H1 (cell line): ENCODE results near the gene KLHL10. TPM values are rescaled to one million over a fixed set of nuclear protein-coding genes. Genes with fewer than 3 reads are reported as not detected.

Experiments
- CTCF ChIA-PET: fragments of 300-600 bp; sonication (Branson Sonifier 250); formaldehyde crosslinking; loops from one replicate; lab custom pipeline; 2021; ENCODE audit not compliant: partially characterized antibody; lab: Charles Lee
- POLR2A ChIA-PET: fragments of 300-600 bp; sonication (Branson Sonifier 250); formaldehyde crosslinking; loops from one replicate; lab custom pipeline; 2021; ENCODE audit warnings: inconsistent platforms; ENCODE audit not compliant: partially characterized antibody; lab: Charles Lee
- DNase-seq, 2 experiments: peaks; one replicate each; pipeline versions ENCODE4 v3.0.0 to v3.0.0-alpha.2; 2010 to 2022; ENCODE audit warnings: low spot score in 2 of 2, low read depth in 1 of 2, mixed read lengths in 1 of 2
- FAIRE-seq: peaks from 2 replicates; lab custom pipeline; 2011; peaks lifted over from hg19 to GRCh38; lab: Jason Lieb, UNC
- H2AFZ ChIP-seq: 2 replicates; pipeline ENCODE4 v1.8.1; 2012; ENCODE audit warnings: low read length, inconsistent platforms
- H2AK5ac ChIP-seq: 2 replicates; pipeline ENCODE4 v1.6.1; 2013; ENCODE audit warnings: low read depth, low read length
- H2BK120ac ChIP-seq: replicated peaks from 2 replicates; pipeline ENCODE3; 2013; ENCODE audit warnings: low read depth, low read length, inconsistent platforms
- H2BK12ac ChIP-seq: 2 replicates; pipeline ENCODE4 v1.6.1; 2013; ENCODE audit warnings: low read depth, low read length
- H2BK15ac ChIP-seq: 2 replicates; pipeline ENCODE4 v1.6.1; 2013; ENCODE audit warnings: low read length
- H2BK20ac ChIP-seq: 2 replicates; pipeline ENCODE4 v1.6.1; 2013; ENCODE audit warnings: low read length
- H2BK5ac ChIP-seq: 2 replicates; pipeline ENCODE4 v1.6.1; 2013; ENCODE audit warnings: low read depth, low read length
- H3K14ac ChIP-seq: 2 replicates; pipeline ENCODE4 v1.6.1; 2013; ENCODE audit warnings: inconsistent platforms; ENCODE audit not compliant: insufficient read length
- H3K18ac ChIP-seq: 2 replicates; pipeline ENCODE4 v1.6.1; 2013; ENCODE audit warnings: low read length; ENCODE audit errors: extremely low read depth
- H3K23ac ChIP-seq: 2 replicates; pipeline ENCODE4 v1.6.1; 2013; ENCODE audit warnings: inconsistent platforms; ENCODE audit not compliant: insufficient read length
- H3K23me2 ChIP-seq: 2 replicates; pipeline ENCODE4 v1.6.1; 2013; ENCODE audit warnings: low read depth, low read length
- H3K27ac ChIP-seq: 2 replicates; pipeline ENCODE4 v1.6.1; 2011; ENCODE audit warnings: low read depth, low read length, inconsistent platforms
- H3K27me3 ChIP-seq, 4 experiments: replicated peaks in 1 of 4; 1 replicate in 1 of 4; 2 replicates in 3 of 4; pipeline versions ENCODE4 v1.6.1 to v1.8.1; 2011 to 2013; ENCODE audit warnings: low read length in 3 of 4, mild to moderate bottlenecking in 3 of 4, inconsistent platforms in 2 of 4, mixed read lengths in 2 of 4, moderate library complexity in 1 of 4; ENCODE audit not compliant: control insufficient read depth in 3 of 4, insufficient read depth in 3 of 4; ENCODE audit errors: extremely low read depth in 1 of 4
- H3K36me3 ChIP-seq, 4 experiments: 2 replicates each; pipeline versions ENCODE4 v1.6.1 to v1.8.1; 2011 to 2013; ENCODE audit warnings: mild to moderate bottlenecking in 4 of 4, low read length in 3 of 4, moderate library complexity in 2 of 4, control low read depth in 1 of 4, inconsistent platforms in 1 of 4; ENCODE audit not compliant: insufficient read depth in 4 of 4, control insufficient read depth in 2 of 4
- H3K4ac ChIP-seq: replicated peaks from 2 replicates; pipeline ENCODE3; 2013; ENCODE audit warnings: low read length, low read depth, mixed read lengths, inconsistent platforms; ENCODE audit not compliant: insufficient read length
- H3K4me1 ChIP-seq, 4 experiments: replicated peaks in 1 of 4; 1 replicate in 1 of 4; 2 replicates in 3 of 4; pipeline versions ENCODE4 v1.6.1 to v1.8.1; 2011 to 2013; ENCODE audit warnings: low read length in 3 of 4, inconsistent platforms in 2 of 4, mixed read lengths in 1 of 4; ENCODE audit not compliant: insufficient read depth in 4 of 4, control insufficient read depth in 3 of 4
- H3K4me2 ChIP-seq, 2 experiments: 2 replicates each; pipeline versions ENCODE4 v1.6.1 to v1.8.1; 2011 to 2013; ENCODE audit warnings: low read depth in 2 of 2, low read length in 2 of 2, control low read depth in 1 of 2, inconsistent platforms in 1 of 2, mild to moderate bottlenecking in 1 of 2; ENCODE audit not compliant: insufficient read depth in 1 of 2
- H3K4me3 ChIP-seq, 4 experiments: fragments of 200-600, 300-600 bp in 1 of 4; sonication (generic), shearing (Covaris generic), sonication (Bioruptor Twin) in 1 of 4; 2 replicates each; pipeline versions ENCODE4 v1.5.1 to v1.8.1; 2011 to 2016; ENCODE audit warnings: low read length in 4 of 4, low read depth in 3 of 4, control low read depth in 2 of 4, inconsistent platforms in 2 of 4, mild to moderate bottlenecking in 2 of 4, mixed read lengths in 1 of 4, moderate library complexity in 1 of 4; ENCODE audit not compliant: insufficient read depth in 2 of 4; ENCODE audit errors: extremely low read depth in 1 of 4
- H3K56ac ChIP-seq: replicated peaks from 2 replicates; pipeline ENCODE3; 2013; ENCODE audit warnings: low read depth, mild to moderate bottlenecking, mixed read lengths, low read length, inconsistent platforms; ENCODE audit not compliant: insufficient read length
- H3K79me1 ChIP-seq: 2 replicates; pipeline ENCODE4 v1.6.1; 2013; ENCODE audit warnings: low read depth, low read length, control low read depth
- H3K79me2 ChIP-seq, 2 experiments: 2 replicates each; pipeline versions ENCODE4 v1.6.1 to v1.8.1; 2012 to 2013; ENCODE audit warnings: low read length in 2 of 2, mild to moderate bottlenecking in 2 of 2, inconsistent platforms in 1 of 2; ENCODE audit not compliant: insufficient read depth in 2 of 2, control insufficient read depth in 1 of 2
- H3K9ac ChIP-seq, 4 experiments: replicated peaks in 1 of 4; 1 replicate in 1 of 4; 2 replicates in 3 of 4; pipeline versions ENCODE4 v1.6.1 to v1.8.1; 2011 to 2013; ENCODE audit warnings: low read depth in 3 of 4, low read length in 3 of 4, control low read depth in 2 of 4, mild to moderate bottlenecking in 2 of 4, moderate library complexity in 2 of 4, inconsistent platforms in 1 of 4; ENCODE audit errors: extremely low read depth in 1 of 4
- H3K9me3 ChIP-seq, 2 experiments: 2 replicates each; pipeline versions ENCODE4 v1.6.1 to v1.8.1; 2012 to 2013; ENCODE audit warnings: mild to moderate bottlenecking in 2 of 2, moderate library complexity in 2 of 2, control low read depth in 1 of 2, inconsistent platforms in 1 of 2, low read depth in 1 of 2, low read length in 1 of 2, mixed read lengths in 1 of 2; ENCODE audit not compliant: insufficient read depth in 2 of 2
- H4K20me1 ChIP-seq, 2 experiments: replicated peaks in 1 of 2; 2 replicates each; pipeline versions ENCODE3 to v1.8.1; 2011 to 2013; ENCODE audit warnings: inconsistent platforms in 2 of 2, low read length in 2 of 2, mild to moderate bottlenecking in 1 of 2; ENCODE audit not compliant: insufficient read depth in 2 of 2, control insufficient read depth in 1 of 2
- H4K5ac ChIP-seq: 2 replicates; pipeline ENCODE4 v1.6.1; 2013; ENCODE audit warnings: low read length, low read depth, mixed read lengths, inconsistent platforms; ENCODE audit not compliant: insufficient read length
- H4K8ac ChIP-seq: 2 replicates; pipeline ENCODE4 v1.8.0; 2013; ENCODE audit warnings: mild to moderate bottlenecking, moderate library complexity, low read length, inconsistent platforms; ENCODE audit not compliant: insufficient read depth; ENCODE audit errors: extremely low read depth
- H4K91ac ChIP-seq: replicated peaks from 2 replicates; pipeline ENCODE3; 2013; ENCODE audit warnings: low read length, mixed read lengths, inconsistent platforms; ENCODE audit not compliant: insufficient read length
- CBX5 ChIP-seq: fragments of 300-800, 300-1000 bp; sonication (generic); IDR thresholded peaks from 2 replicates; pipeline ENCODE4 v1.7.1; 2016; ENCODE audit warnings: antibody characterized with exemption, low read length, low read depth
- CREB1 ChIP-seq: IDR thresholded peaks from 2 replicates; pipeline ENCODE4 v1.6.1; 2012; ENCODE audit warnings: inconsistent platforms
- EZH2 ChIP-seq: fragments of 200-600 bp; sonication (generic); IDR thresholded peaks from 2 replicates; pipeline ENCODE4 v1.7.1; 2012; ENCODE audit warnings: low read depth, mild to moderate bottlenecking, moderate library complexity, low read length, inconsistent platforms; ENCODE audit not compliant: severe bottlenecking
- HDAC2 ChIP-seq, 2 experiments: fragments of 300-600 bp in 1 of 2; sonication (generic) in 1 of 2; IDR thresholded peaks; 2 replicates each; pipeline ENCODE4 v1.6.1; 2011 to 2012; ENCODE audit warnings: low read depth in 2 of 2, low read length in 2 of 2, mild to moderate bottlenecking in 2 of 2, moderate library complexity in 2 of 2, borderline replicate concordance in 1 of 2, inconsistent platforms in 1 of 2
- HDAC6 ChIP-seq: IDR thresholded peaks from one replicate; pipeline ENCODE4 v1.7.1; 2012; ENCODE audit warnings: low read depth, mild to moderate bottlenecking, inconsistent platforms, low read length, moderate library complexity
- JUND ChIP-seq: IDR thresholded peaks from 2 replicates; pipeline ENCODE4 v1.6.1; 2011; ENCODE audit warnings: mild to moderate bottlenecking, improper control_type of control experiment, low read length
- MAFK ChIP-seq: IDR thresholded peaks from 2 replicates; pipeline ENCODE4 v1.6.1; 2012; ENCODE audit warnings: low read depth, mild to moderate bottlenecking, improper control_type of control experiment, low read length
- MAX ChIP-seq: IDR thresholded peaks from 2 replicates; pipeline ENCODE4 v1.6.1; 2012; ENCODE audit warnings: inconsistent platforms
- NANOG ChIP-seq: IDR thresholded peaks from 2 replicates; pipeline ENCODE4 v1.6.1; 2011; ENCODE audit warnings: low read length, low read depth, mild to moderate bottlenecking, inconsistent platforms; ENCODE audit not compliant: insufficient read depth, poor library complexity, severe bottlenecking
- POLR2A ChIP-seq, 2 experiments: IDR thresholded peaks; 1 replicate in 1 of 2; 2 replicates in 1 of 2; pipeline ENCODE4 v1.6.1; 2011; ENCODE audit warnings: low read depth in 2 of 2, low read length in 2 of 2, mild to moderate bottlenecking in 2 of 2; ENCODE audit errors: control extremely low read depth in 1 of 2
- POLR2AphosphoS5 ChIP-seq: IDR thresholded peaks from 2 replicates; pipeline ENCODE4 v1.6.1; 2011; ENCODE audit warnings: low read depth, low read length
- RXRA ChIP-seq: IDR thresholded peaks from 2 replicates; pipeline ENCODE4 v1.6.1; 2011; ENCODE audit warnings: low read depth, mild to moderate bottlenecking, low read length, moderate library complexity; ENCODE audit not compliant: insufficient read depth
- SP1 ChIP-seq: IDR thresholded peaks from 2 replicates; pipeline ENCODE4 v1.6.1; 2011; ENCODE audit warnings: low read depth, low read length
- YY1 ChIP-seq: IDR thresholded peaks from 2 replicates; pipeline ENCODE4 v1.6.1; 2011; ENCODE audit warnings: low read depth, mild to moderate bottlenecking, low read length
- WGBS, 2 experiments: shearing (Covaris generic) in 1 of 2; methylation state at CpG; one replicate each; pipeline versions ENCODE4 v1.1.6 to v1.1.7; 2013 to 2015; ENCODE audit warnings: low lambda C conversion rate in 2 of 2, mixed read lengths in 2 of 2, inconsistent platforms in 1 of 2, low coverage in 1 of 2, missing lambda C conversion rate in 1 of 2; ENCODE audit not compliant: insufficient replicate concordance in 2 of 2, insufficient coverage in 1 of 2, insufficient read length in 1 of 2; ENCODE audit errors: extremely low coverage in 1 of 2, missing lambda C conversion rate in 1 of 2; 5-methylcytosine and 5-hydroxymethylcytosine counted together
- polyA plus RNA-seq, 7 experiments: library from polyadenylated mRNA; depleted of rRNA in 3 of 7; stranded (reverse) in 5 of 7; unstranded in 2 of 7; fragments of >200 nt in 5 of 7; fragments of 200-250 nt in 2 of 7; gene quantifications; 1 replicate in 5 of 7; 2 replicates in 1 of 7; 4 replicates in 1 of 7; pipeline versions ENCODE4 v1.2.1 to v1.2.3, GENCODE V29; 2011 to 2013; ENCODE audit warnings: missing spikeins in 2 of 7, mixed read lengths in 2 of 7
- total RNA-seq: library from RNA; stranded (reverse); fragmentation: NEBNext Ultra II Directional; extraction: Animal tissue kit (Norgen Biotek cat#: 25700); gene quantifications from 2 replicates; pipeline ENCODE4 v1.2.1, GENCODE V29; 2021

Gene KLHL10
- total and polyA plus RNA-seq, 2 of the 8 experiments (the other 6 are each of a cell fraction or from before 2014, with no cell fraction given) = 0.19 to 0.26 TPM

GRCh38 chr17:41823580-41823979 is 14.0 kb upstream of the KLHL10 start:
- Histone ChIP-seq H3K14ac (no peak overlapping the region), H3K27ac (no peak overlapping the region), H4K8ac (no peak overlapping the region), H3K4me1 (peaks cover 0 to 15% (median 11%) of the 10 kb centered on the region in 4 experiments; a peak in 6 of 7 replicates), H2BK12ac (no peak overlapping the region), H3K9me3 (no peaks in the 10 kb centered on the region), H3K56ac (no peak overlapping the region), H2BK20ac (no peak overlapping the region), H3K79me2 (no peaks in the 10 kb centered on the region), H3K79me1 (0 out of 2 replicates have a peak, but pooled peaks cover 2% of the 10 kb centered on the region), H3K9ac (no peak overlapping the region), H4K5ac (no peak overlapping the region), H3K4ac (no peak overlapping the region), H3K36me3 (peaks cover 7 to 52% (median 12%) of the 10 kb centered on the region in 4 experiments; a peak in 7 of 8 replicates), H3K18ac (no peak overlapping the region), H4K20me1 (peaks cover 1 to 4% of the 10 kb centered on the region in 2 experiments), H3K23me2 (no peaks in the 10 kb centered on the region; the same call in 1 of the 2 replicates), H2AFZ (no peak overlapping the region), H2BK120ac (no peak overlapping the region), H3K4me2 (no peak overlapping the region), H2BK5ac (no peak overlapping the region), H3K23ac (no peak overlapping the region), H4K91ac (no peak overlapping the region), H3K27me3 (no peaks in the 10 kb centered on the region), H2BK15ac (no peak overlapping the region), H2AK5ac (no peak overlapping the region), H3K4me3 (no peak overlapping the region)
- FAIRE-seq (no peak), DNase-seq (no peak)
- no peak for TF ChIP-seq HDAC2 (IDR thresholded peaks at IDR 0.05; ENCODE audit: borderline replicate concordance in 1 of 2, low read depth in 2 of 2, low read length in 2 of 2)
- no peak for TF ChIP-seq RXRA
- TF ChIP-seq EZH2 = no peak
- no peak for TF ChIP-seq SP1
- TF ChIP-seq JUND = no peak
- no peak for TF ChIP-seq NANOG
- no peak for TF ChIP-seq POLR2AphosphoS5
- TF ChIP-seq HDAC6 = no peak
- TF ChIP-seq MAX = no peak
- no peak for TF ChIP-seq MAFK
- no peak for TF ChIP-seq YY1
- TF ChIP-seq POLR2A (IDR thresholded peaks at IDR 0.05; ENCODE audit: control extremely low read depth in 1 of 2, low read depth in 2 of 2, low read length in 2 of 2) = no peak
- no peak for TF ChIP-seq CREB1
- TF ChIP-seq CBX5 = no peak
- CTCF ChIA-PET = interaction anchor here (0.7 to 1.2 kb wide), 3 partner anchors 9 to 28 kb away, joined by 3 to 6 read pairs (median 3); no protein-coding TSS in a partner anchor
- POLR2A ChIA-PET = interaction anchor here (0.6 to 5.6 kb wide), 11 partner anchors 9 to 93 kb away, joined by 3 to 40 read pairs (median 4); partner anchors contain the start of genes FKBP10, KLHL10, KLHL11 and NT5C3B
- 87% methylated on average over 7 of the region's 7 CpGs; no CpG with 5 or more reads in 1 of the 2 experiments for WGBS, 2 experiments
